PC-9 (cell line): ENCODE data around the gene SUV39H1. TPM values are rescaled to one million over a fixed set of nuclear protein-coding genes. Genes with fewer than 3 reads are reported as not detected.

ENCODE experiments used
- BruUV-seq: library from RNA; stranded (reverse); fragments of 400-500 nt; replicated peaks from 2 replicates; lab custom pipeline; 2021; lab: Mats Ljungman, UMichigan
- CTCF ChIA-PET: fragments of 300-600 bp; sonication (Branson Sonifier 250); formaldehyde crosslinking; loops from one replicate; lab custom pipeline; 2022; ENCODE audit warnings: antibody characterized with exemption; lab: Charles Lee
- POLR2A ChIA-PET: fragments of 300-600 bp; sonication (Branson Sonifier 250); formaldehyde crosslinking; loops from one replicate; lab custom pipeline; 2022; ENCODE audit warnings: antibody characterized with exemption; ENCODE audit not compliant: unreplicated experiment; lab: Charles Lee
- DNase-seq, 2 experiments: peaks; one replicate each; pipeline versions ENCODE4 v3.0.0 to v3.0.0-alpha.2; 2015 to 2022; ENCODE audit warnings: mixed read lengths in 1 of 2
- H2AFZ ChIP-seq: fragments of 200-600 bp; sonication (generic); 2 replicates; pipeline ENCODE4 v1.8.1; 2017; ENCODE audit warnings: antibody characterized with exemption
- H3F3A ChIP-seq: fragments of 200-600 bp; sonication (generic); 2 replicates; pipeline ENCODE4 v1.8.1; 2017; ENCODE audit warnings: antibody characterized with exemption, mild to moderate bottlenecking, low read depth; ENCODE audit not compliant: insufficient read depth
- H3K27ac ChIP-seq: fragments of 200-600 bp; sonication (generic); 2 replicates; pipeline ENCODE4 v1.6.1; 2016; ENCODE audit warnings: mixed run types
- H3K27me3 ChIP-seq: fragments of 200-600 bp; sonication (generic); 2 replicates; pipeline ENCODE4 v1.6.1; 2016; ENCODE audit warnings: low read depth, mixed run types; ENCODE audit not compliant: insufficient read depth
- H3K36me3 ChIP-seq: fragments of 200-600 bp; sonication (generic); 2 replicates; pipeline ENCODE4 v1.6.1; 2016; ENCODE audit warnings: low read depth, mixed run types
- H3K4me1 ChIP-seq: fragments of 200-600 bp; sonication (generic); replicated peaks from 2 replicates; pipeline ENCODE4 v1.6.1; 2016; ENCODE audit warnings: mixed run types; ENCODE audit not compliant: insufficient read depth
- H3K4me2 ChIP-seq: fragments of 200-600 bp; sonication (generic); 2 replicates; pipeline ENCODE4 v1.6.1; 2017; ENCODE audit warnings: mixed run types
- H3K4me3 ChIP-seq: fragments of 200-600 bp; sonication (generic); 2 replicates; pipeline ENCODE4 v1.6.1; 2016; ENCODE audit warnings: mixed run types
- H3K79me2 ChIP-seq: fragments of 200-600 bp; sonication (generic); 2 replicates; pipeline ENCODE4 v1.6.1; 2017; ENCODE audit warnings: low read depth, mixed run types
- H3K9me2 ChIP-seq: fragments of 200-600 bp; sonication (generic); 2 replicates; pipeline ENCODE4 v1.8.1; 2017; ENCODE audit warnings: mild to moderate bottlenecking; ENCODE audit not compliant: insufficient read depth
- H3K9me3 ChIP-seq: fragments of 200-600 bp; sonication (generic); 2 replicates; pipeline ENCODE4 v1.8.1; 2016; ENCODE audit warnings: low read depth; ENCODE audit not compliant: insufficient read depth
- H4K20me1 ChIP-seq: fragments of 200-600 bp; sonication (generic); 2 replicates; pipeline ENCODE4 v1.8.1; 2017; ENCODE audit not compliant: insufficient read depth
- EZH2 ChIP-seq: fragments of 200-600 bp; sonication (generic); IDR thresholded peaks from 2 replicates; pipeline ENCODE4 v1.8.0; 2017; ENCODE audit warnings: antibody characterized with exemption, low read depth
- intact Hi-C: fragments of 100-400 bp; cut with micrococcal nuclease; formaldehyde crosslinking; loops from one replicate; pipeline ENCODE4 v1.10.0; 2022; ENCODE audit not compliant: unreplicated experiment
- total RNA-seq: library from RNA; stranded (reverse); gene quantifications from 2 replicates; pipeline ENCODE4 v1.2.3, GENCODE V29; 2021
- TF ChIP-seq, protein P1 (sequence below): fragments of 200-600 bp; sonication (generic); conservative IDR thresholded peaks from 2 replicates; pipeline ENCODE4 v1.6.1; 2017; ENCODE audit warnings: mixed run types, antibody characterized with exemption, mild to moderate bottlenecking, moderate library complexity

SUV39H1 gene
- total RNA-seq, 1 experiment from 2014 or later, result 11.7 TPM

DNA sequence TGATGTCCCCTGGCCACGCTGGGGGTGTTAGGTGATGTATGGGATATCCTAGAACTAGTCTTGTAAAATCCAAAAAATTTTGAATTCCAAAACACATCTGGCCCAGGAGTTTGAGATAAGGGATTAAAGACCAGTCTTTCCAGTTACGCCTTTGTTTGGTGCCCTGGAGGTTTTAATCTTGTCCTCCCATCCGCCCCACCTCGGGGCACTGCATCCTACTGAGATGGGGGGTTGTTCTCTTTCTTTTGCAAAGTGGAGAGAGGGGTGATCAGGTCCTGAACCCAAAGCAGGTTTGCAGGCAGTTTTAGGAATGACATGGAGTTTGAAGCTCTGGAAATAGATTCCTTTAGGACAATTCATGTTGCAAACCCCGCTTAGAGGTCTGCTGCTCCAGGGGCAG is 1.8 kb downstream of the SUV39H1 start:
- no peaks in the 10 kb centered on the region for H3K27me3 ChIP-seq
- ChIA-PET POLR2A (no interaction called here), CTCF (no interaction called here)
- no peaks in the 10 kb centered on the region for H3K36me3 ChIP-seq
- H3K9me2 ChIP-seq, result no peaks in the 10 kb centered on the region
- no peaks in the 10 kb centered on the region for H3K4me1 ChIP-seq
- no peak overlapping the region for H2AFZ ChIP-seq
- H3K4me3 ChIP-seq, result no peak overlapping the region
- DNase-seq, result no peak
- H3K9me3 ChIP-seq, result no peaks in the 10 kb centered on the region
- intact Hi-C loops, result no loop called here
- peaks cover 2% of the 10 kb centered on the region; the same call in 1 of the 2 replicates for H3F3A ChIP-seq
- BruUV-seq, result no TSS peak
- H3K27ac ChIP-seq, result no peak overlapping the region
- TF ChIP-seq, protein P1, sequence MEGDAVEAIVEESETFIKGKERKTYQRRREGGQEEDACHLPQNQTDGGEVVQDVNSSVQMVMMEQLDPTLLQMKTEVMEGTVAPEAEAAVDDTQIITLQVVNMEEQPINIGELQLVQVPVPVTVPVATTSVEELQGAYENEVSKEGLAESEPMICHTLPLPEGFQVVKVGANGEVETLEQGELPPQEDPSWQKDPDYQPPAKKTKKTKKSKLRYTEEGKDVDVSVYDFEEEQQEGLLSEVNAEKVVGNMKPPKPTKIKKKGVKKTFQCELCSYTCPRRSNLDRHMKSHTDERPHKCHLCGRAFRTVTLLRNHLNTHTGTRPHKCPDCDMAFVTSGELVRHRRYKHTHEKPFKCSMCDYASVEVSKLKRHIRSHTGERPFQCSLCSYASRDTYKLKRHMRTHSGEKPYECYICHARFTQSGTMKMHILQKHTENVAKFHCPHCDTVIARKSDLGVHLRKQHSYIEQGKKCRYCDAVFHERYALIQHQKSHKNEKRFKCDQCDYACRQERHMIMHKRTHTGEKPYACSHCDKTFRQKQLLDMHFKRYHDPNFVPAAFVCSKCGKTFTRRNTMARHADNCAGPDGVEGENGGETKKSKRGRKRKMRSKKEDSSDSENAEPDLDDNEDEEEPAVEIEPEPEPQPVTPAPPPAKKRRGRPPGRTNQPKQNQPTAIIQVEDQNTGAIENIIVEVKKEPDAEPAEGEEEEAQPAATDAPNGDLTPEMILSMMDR, result no peak
- no peak for TF ChIP-seq EZH2
- no peak overlapping the region for H3K4me2 ChIP-seq
- no peaks in the 10 kb centered on the region for H4K20me1 ChIP-seq
- peaks cover 7% of the 10 kb centered on the region; the same call in 1 of the 2 replicates for H3K79me2 ChIP-seq

DNA sequence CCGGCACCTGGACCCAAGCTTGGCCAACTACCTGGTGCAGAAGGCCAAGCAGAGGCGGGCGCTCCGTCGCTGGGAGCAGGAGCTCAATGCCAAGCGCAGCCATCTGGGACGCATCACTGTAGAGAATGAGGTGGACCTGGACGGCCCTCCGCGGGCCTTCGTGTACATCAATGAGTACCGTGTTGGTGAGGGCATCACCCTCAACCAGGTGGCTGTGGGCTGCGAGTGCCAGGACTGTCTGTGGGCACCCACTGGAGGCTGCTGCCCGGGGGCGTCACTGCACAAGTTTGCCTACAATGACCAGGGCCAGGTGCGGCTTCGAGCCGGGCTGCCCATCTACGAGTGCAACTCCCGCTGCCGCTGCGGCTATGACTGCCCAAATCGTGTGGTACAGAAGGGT is 3.7 kb downstream of the SUV39H1 start:
- Histone ChIP-seq H3K4me3 (no peak overlapping the region), H3K4me1 (peaks cover 11% of the 10 kb centered on the region; the same call in 1 of the 2 replicates), H2AFZ (no peak overlapping the region), H3K27me3 (no peaks in the 10 kb centered on the region), H3K36me3 (no peaks in the 10 kb centered on the region), H3F3A (peaks cover 12% of the 10 kb centered on the region; the same call in 1 of the 2 replicates), H3K9me3 (no peaks in the 10 kb centered on the region), H3K9me2 (no peaks in the 10 kb centered on the region), H3K27ac (no peak overlapping the region), H3K79me2 (peaks cover 7% of the 10 kb centered on the region; the same call in 1 of the 2 replicates), H4K20me1 (no peaks in the 10 kb centered on the region), H3K4me2 (no peak overlapping the region)
- no TSS peak for BruUV-seq
- ChIA-PET CTCF (no interaction called here), POLR2A (no interaction called here)
- TF ChIP-seq EZH2, result no peak
- TF ChIP-seq, protein P1, result no peak
- intact Hi-C loops, result no loop called here
- no peak for DNase-seq

DNA sequence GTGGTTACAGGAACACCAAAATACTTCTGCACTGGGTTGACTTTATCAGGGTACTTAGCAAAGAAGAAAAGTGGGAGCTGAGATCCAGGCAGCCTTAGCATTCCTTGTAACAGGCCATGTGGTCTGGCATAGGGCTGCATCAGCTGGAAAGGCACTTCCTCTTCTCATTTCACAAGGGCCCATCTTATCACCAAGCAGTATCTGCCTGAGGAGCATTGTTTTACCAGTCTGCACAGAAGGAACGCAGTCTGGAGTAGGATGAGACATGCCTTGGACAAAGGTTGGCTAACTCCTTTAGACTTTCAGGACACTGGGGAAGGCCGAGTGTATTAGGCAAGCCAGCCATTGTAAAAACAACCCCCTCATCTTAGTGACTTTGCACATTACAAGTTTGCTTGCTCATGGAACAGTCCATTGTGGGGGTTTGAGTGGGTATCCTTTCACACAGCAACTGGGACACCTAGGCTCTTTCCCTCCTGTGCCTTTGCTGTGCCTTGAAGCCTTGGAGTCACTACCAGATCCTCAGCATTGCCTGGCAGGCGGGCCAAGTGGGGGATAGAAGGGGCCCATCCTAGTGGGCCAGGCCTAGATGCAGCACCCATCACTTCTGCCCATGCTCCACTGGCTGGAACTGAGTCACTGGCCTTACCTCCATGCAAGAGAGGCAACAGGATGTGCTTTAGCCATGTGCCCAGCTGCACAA is 4.6 kb downstream of the SUV39H1 start:
- H3K4me3 ChIP-seq, result no peak overlapping the region
- no TSS peak for BruUV-seq
- POLR2A ChIA-PET, result no interaction called here
- H3K9me2 ChIP-seq, result no peaks in the 10 kb centered on the region
- no peaks in the 10 kb centered on the region for H3K9me3 ChIP-seq
- DNase-seq, result no peak
- TF ChIP-seq, protein P1, result no peak
- no peak for TF ChIP-seq EZH2
- H3K4me1 ChIP-seq, result peaks cover 11% of the 10 kb centered on the region; the same call in 1 of the 2 replicates
- H3K27me3 ChIP-seq, result no peaks in the 10 kb centered on the region
- H3K79me2 ChIP-seq, result peaks cover 7% of the 10 kb centered on the region; the same call in 1 of the 2 replicates
- CTCF ChIA-PET, result no interaction called here
- no peaks in the 10 kb centered on the region for H3K36me3 ChIP-seq
- H2AFZ ChIP-seq, result no peak overlapping the region
- no peaks in the 10 kb centered on the region for H4K20me1 ChIP-seq
- intact Hi-C loops, result no loop called here
- no peak overlapping the region for H3K4me2 ChIP-seq
- H3F3A ChIP-seq, result peaks cover 12% of the 10 kb centered on the region; the same call in 1 of the 2 replicates
- H3K27ac ChIP-seq, result no peak overlapping the region
